Fibroblast of skin of left quadriceps (primary cell): ENCODE measurements around the gene FBXL7.

Experiments used
- DNase-seq, 2 experiments: peaks; one replicate each; pipeline ENCODE4 v3.0.0-alpha.2; 2013; ENCODE audit warnings: low read depth in 2 of 2

Gene FBXL7

DNA sequence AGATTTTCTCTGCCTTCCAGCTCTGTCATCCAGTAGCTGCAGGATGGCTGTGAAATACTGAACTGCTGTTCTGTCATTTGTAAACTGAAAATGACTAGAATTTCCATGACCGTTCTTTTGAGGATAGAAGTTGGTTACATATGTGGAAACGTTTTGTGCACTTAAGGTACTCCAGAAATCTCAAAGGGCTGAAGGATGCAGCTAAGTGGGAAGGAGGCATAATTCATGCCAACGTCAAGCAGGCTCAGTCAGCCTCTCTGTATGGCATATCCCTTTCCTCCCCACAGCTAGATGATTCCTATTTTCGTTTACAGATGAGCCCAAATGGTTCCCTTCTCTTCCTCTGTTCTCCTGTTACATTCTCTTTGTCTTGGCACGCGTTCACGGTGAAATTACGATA lies 257.6 kb downstream of the FBXL7 start:
- DNase-seq, result no peak

DNA sequence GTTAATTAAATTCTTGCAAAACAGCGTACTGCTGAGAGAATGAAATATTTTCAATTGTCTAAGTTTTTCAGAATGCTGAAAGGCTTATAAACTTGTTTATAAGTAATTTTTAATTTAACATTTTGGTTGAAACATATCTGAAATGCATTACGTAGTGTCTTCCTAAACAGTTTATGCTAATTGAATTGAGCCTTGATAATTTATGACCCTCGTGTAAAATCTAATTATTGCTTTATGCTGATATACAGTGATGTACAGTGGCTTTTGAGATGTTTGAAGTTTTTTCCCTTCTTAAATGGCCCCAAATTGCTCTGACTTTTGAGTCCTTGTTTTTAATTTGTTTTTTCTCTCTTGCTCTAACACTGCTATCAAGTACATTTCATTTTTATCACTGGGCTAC lies 262.7 kb downstream of the FBXL7 start:
- DNase-seq, result no peak

DNA sequence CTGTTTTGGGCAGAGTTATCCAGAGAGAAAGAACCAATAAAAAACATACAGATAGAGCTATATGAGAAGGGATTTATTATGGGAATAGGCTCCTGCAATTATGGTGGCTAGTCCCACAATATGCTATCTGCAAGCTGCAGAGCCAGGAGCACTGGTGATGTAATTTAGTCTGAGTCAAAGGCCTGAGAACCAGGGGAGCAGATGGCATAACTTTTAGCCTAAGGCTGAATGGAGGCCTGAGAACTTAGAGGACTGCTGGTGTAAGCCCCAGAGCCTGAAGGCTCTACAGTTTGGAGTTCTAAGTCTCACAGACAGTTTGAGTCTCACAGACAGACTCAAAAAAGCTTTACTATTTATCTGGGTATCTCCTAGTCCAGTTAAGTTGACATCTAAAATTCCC lies 263.8 kb downstream of the FBXL7 start:
- DNase-seq, result no peak

DNA sequence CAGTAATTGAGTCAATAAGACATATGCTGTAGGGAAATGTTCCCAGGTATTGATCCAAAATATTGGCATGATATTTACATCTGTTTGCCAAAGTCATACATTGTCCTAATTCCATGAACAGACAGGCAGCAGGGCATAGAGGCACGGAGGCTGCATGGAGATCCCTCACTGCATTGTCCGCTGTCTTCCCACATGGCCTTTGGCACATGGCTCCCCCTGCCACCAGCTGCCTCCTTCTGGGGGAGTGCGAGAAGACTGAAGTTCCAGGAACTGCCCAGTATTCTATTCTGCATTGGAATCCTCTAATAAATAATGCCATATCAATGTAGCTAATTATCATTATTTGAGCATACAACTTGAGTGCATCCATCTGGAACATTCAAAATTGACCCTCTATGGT lies 269.0 kb downstream of the FBXL7 start:
- no peak for DNase-seq

DNA sequence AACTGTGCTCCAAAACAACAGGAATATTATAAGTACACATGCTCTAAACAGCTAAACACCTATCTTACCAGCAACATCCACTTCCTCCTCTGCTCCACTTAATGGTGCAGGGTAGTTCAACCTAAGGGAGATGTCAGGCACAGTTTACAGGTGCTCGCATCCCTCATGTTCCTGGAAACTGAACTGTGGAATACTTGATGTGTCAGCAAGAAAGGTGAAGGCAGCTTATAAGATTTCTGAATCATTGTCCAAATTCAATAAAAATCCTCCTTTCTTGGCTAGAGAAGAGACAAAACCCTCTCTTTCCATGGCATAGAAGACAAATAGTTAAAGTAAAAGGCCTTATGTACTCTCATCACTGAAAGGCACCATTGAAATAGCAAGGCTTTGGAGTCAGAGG lies 272.2 kb downstream of the FBXL7 start:
- no peak for DNase-seq

DNA sequence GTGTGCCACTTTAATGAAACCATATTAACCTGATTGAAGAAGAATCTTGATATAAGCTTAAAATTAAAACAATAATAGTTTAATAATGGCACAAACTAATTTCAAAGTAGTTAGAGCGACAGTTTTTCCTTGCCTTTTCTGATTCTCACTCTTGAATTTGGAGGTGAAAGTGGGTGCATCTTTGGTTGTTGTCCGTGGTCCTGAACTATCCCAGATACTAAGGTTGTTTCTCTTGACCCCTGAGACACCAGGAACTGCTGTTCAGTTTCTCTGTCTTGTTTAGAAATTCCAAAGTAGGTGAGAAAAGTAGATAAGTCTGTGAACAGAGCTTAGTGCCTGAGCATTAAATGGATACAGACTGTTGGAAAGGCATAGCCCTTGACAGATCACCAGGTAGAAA lies 274.7 kb downstream of the FBXL7 start:
- no peak for DNase-seq

DNA sequence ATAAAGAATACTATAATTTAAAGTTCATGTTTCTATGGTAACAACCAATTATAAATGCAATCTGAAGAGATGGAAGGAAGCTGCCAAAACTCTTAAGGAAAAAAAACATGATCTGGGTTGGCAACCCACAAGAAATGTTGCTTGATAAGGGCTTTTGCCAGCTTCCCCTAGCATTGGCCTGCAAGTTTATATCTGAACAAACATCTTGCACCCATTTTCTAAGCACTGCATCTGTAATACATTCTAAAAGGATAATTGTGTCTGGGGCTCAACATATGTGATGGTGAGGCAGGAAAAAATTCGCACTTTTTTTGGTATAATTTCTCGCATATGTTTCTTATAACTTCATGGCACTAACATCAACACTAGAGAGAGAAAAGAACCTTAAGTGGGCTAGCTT lies 276.4 kb downstream of the FBXL7 start:
- no peak for DNase-seq

DNA sequence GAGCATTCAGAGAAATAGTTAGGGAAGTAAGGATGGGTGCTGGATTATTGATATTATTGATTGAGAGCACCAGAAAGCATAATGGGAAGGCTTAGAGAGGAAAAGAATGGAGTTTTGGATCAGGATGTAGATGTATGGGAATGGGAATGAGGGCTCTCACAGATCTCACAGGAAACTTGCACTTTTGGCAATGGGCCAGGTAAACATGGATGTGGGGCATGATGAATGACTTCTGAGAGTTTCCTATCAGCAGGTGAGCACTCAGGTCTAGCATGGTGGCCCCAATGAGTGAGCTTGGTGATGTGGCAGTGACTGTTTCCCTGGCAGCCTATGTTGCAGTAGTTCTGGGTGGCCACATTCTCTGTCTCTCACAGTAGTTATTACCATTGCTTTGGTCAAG lies 283.8 kb downstream of the FBXL7 start:
- DNase-seq, result no peak

DNA sequence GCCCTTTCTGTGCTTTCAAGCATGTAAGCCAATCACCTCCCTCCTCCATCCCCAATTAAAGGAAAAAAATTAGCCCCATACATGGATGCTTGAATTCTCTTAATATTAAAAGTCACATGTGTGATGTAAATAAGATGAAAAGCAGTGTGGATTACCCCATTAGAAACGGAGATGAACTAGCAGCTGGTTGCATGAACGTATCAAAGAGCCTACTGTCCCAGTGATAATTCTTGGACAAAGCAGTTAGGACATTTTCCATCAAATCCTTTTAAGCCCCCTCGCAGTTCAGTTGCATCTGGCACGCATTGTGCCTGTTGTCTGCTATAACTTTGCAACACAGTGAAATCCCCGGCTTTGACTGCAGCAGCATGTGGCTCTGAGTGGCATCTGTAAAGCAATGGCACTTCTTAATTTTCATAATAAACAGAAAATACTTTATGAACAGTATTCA lies 285.6 kb downstream of the FBXL7 start:
- no peak for DNase-seq

DNA sequence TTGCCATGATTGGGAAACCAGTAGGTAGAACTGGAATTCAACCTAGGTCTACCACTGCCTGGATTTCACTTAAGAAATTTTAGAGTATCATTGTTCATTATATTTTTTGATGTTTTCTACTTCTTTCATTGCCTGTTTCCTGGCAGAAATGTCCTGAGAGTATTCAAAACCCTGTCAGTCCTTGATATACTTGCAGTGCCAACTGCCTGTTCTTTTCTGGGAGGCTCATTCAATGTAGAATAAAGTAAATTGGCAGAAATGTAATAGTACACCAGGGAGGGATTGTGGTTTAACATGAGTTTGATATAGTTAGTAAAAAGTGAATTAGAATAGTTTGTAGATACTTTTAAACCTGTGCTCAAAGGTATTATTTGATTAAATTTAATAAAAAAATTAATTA lies 286.3 kb downstream of the FBXL7 start:
- DNase-seq, result no peak

DNA sequence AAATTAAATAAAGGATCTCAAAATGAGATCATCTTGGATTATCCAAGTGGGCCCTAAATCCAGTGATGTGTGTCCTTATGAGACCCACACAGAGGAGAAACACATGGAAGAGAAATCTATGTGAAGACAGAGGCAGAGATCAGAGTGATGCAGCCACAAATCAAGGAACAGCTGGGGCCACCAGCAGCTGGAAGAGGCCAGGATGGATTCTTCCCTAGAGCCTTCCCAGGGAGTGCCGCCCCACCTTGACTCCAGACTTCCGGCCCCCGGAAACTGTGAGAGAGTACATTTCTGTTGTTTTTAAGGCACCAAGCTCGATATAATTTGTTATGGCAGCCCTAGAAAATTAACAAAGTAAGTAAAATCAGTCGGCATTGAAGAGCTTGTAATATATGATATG lies 286.9 kb downstream of the FBXL7 start:
- DNase-seq, result no peak

DNA sequence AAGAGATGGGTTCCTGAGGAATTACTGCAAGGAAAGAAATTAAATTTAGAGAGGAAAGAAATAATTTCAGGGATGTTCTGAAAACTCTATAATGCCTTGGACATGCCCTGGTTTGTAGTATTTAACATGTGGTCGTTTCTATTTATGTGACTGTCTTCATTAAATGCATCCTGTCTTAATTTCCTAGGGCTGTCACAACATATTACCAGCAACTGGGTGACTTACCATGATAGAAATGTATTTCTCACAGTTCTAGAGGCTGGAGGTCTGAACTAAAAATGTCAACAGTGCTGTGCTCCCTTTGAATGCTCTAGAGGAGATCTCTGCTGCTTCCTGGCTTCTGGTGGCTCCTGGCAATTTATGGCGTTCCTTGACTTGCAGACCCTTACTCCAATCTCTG lies 287.7 kb downstream of the FBXL7 start:
- DNase-seq, result no peak

DNA sequence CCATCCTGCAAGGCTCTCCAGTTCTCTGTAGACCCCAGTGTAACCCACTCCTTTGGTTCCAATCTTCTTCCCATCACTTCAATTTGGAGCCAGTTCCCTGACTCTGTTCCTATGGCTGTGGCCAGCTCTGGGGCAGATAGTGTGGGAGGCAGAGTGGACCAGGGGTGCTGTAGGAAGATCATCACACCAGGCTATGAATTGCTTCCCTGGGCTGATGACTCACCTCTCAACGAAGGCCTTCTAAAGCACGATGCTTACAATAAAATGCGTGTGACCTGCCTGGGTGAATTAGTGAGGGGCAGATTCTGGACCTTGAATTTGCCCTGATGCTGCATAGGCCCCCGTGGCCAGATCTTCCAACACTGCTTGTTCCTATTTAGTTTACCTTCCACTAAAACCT lies 289.7 kb downstream of the FBXL7 start:
- no peak for DNase-seq

DNA sequence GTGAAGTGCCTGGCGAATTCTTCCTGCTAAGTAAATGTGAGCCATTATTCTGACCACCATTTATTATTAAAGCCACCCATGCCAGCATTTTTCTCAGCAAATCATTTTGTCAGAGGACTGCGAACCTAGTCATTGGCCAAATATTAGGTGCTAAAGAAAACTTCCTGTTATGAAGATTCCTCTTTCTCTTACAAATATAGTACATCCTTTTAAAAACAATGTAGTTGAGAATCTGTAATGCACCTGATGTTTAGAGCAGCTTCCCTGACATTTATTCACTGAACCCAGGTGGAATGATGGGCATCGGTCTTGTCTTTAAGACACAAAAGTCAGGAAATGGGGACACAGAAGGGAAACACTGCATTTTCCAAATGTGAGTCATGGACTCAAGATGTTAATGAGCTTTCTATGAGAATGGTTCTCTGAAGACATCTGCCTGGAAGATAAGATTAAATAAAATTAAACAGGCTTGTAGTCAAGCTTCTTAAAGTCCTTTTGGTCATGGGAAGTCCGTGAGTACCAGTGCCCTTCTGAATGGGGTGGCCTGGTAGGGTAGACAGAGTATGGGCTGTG lies 290.6 kb downstream of the FBXL7 start:
- no peak for DNase-seq

DNA sequence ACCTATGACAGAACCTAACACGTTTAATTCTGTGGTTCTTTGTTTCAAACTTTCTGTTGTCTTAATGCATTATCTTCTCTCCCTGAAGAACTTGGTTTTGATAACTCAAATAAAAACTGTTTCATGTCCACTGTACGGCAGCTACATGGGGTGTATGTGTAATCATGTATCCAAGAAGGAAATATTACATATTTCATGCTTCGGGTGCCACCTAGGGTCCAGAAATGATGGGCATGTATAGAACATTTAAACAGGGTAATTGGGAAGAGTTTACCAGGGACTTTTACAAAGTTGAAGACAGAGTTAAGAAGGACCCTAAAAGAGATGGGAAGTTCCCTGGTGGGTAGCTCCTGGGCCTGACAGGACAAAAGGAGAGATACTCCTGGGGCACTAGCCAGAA lies 291.3 kb downstream of the FBXL7 start:
- DNase-seq, result no peak

DNA sequence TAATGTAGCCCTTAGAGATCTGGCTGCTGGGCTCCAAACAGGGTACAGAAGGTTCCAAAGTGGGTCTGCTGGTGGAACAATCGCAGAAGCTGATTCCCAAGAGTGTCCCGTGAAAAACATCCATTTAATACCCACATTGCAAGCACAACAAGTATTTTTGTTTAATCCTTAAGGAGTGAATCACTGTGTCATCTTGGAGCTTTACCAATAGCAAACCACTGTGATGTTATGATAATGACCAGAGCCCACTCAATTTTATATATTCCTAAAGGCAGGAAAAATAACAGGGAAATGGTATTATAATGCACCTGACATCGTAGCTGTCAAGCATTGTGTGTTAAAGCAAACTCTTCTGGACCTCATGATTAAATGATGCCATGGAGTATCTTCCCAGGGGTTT lies 291.9 kb downstream of the FBXL7 start:
- peak; percentile 17 to 23 for DNase-seq

DNA sequence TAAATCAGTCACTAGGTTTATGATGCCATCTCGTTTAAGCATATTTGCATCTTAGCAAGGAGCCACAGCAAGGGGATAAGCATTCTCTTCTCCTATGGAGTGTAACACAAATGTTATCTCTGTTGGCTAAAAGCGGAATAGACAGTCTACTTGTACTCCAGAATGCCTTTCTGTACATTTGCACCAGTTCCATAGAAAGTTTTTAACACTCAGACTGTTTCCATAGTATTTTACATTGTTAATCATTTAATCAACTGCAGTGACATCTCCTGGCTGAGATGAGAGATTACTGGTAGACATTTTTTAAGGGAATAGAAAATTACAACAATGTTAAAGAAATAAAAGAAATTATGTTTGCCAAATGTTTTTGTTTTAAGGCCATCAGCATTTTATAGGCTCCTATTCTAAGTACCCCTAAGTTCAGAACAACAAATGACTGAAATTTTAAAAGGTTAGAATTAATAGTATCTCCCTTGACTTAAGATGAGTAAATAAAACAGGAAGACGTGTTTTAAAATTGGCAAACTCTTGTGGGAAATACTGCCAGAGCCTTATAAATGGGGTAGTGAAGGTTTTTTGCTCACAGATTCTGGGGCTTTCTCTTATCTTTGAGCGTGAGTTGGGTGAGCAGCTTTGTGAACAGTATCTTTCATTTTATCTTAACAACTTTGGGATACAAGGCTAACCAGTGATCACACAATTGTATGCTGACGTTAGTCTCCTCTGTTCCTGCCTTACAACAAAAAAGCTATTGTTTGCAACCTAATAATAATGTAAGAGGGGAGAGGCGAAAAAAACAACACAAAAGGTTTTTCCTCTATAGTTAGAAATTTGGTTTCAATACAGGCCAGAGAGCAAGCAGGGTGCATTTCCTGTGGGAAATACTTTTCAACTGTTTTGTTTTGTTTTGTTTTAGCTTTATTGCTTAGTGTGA lies 294.3 kb downstream of the FBXL7 start:
- peak in 1 of 2 experiments; percentile 22 for DNase-seq

DNA sequence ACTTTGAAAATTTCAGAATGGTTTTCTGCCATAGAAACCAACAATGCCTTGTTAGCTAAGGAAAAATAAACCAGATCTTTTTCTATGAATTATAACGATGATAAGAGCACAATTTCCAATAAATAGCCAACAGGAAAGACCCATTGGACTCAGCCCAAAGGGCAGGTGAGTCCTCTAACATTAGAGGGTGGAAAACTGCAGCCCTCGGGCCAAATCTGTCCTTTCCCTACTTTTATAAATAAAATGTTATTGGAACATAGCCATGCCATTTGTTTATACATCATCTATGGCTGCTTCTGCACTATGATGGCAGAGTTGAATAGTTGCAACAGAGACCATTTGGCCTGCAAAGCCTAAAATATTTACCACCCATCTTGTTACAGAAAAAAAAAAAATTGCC lies 296.1 kb downstream of the FBXL7 start:
- DNase-seq, result no peak

DNA sequence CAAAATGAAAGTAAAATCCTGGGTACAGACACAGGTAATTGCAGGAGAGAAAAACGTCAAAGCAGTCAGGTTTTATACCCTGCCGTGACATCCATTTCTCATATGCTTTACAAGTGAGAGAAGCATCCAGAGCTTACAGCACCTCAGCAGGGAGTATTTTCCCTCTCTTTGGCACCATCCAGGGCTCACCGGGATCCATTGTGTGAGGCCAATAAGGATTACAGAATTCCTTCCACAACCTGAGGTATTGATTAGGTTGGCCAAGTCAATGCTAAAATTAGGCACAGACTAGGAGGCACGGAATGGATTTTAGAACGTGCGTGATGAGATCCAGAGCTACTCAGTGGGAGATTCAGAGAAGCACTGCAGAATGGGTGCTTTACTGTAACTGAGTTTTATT lies 296.6 kb downstream of the FBXL7 start:
- DNase-seq, result no peak

DNA sequence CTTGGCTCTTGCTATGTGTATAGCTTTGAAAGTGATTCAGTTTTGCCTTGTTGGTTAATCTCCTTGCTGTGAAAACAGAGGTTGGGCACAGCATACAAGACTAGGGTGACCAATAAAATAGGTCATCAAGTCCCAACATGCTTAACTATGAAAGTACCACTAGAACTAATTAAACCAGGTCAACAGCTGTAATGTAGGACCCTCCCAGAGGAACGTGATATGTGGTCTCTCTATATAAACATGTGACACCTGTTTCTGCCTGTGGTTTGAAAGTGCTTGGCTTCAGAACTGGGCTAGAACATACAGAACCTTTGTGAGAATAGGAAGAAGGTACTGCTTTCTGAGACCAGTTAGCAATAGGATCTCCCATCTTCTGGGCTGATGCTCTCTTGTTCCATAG lies 297.1 kb downstream of the FBXL7 start:
- DNase-seq, result no peak

DNA sequence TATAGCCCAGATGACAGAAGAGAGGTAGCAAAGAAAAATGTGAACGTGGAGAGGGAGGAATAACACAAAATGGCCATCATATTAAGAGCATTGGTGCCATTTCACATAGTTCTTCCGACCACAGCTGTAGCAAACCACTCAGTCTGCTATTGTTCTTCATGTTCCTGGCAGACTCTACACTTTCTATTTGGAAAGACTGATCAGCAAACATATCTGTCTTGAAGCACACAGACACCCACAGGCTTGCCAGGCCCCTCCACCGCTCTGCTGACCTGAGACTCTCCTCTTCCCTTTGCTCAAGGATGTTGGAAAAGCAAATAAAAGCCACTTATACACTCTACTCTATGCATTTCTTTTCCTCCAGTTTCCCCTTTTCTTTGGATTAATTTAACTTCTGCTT lies 298.0 kb downstream of the FBXL7 start:
- no peak for DNase-seq

DNA sequence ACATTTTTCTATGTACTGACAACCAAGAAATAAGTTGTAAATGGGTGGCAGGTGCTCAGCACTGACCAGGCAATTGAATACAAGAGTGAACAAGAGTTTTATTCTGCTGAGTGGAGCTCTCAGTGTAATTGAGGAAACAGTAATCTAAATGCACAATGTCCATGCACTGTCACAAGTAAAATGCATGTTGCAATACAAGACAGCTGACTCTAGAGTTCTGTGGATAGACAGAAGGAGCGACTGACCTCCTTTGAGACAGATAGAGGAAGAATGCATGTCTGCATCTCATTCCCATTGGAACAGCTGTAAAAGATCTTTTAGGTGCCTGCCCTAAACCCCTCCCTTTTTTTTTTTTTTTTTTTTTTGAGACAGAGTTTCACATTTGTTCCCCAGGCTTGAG lies 299.0 kb downstream of the FBXL7 start:
- DNase-seq, result no peak

DNA sequence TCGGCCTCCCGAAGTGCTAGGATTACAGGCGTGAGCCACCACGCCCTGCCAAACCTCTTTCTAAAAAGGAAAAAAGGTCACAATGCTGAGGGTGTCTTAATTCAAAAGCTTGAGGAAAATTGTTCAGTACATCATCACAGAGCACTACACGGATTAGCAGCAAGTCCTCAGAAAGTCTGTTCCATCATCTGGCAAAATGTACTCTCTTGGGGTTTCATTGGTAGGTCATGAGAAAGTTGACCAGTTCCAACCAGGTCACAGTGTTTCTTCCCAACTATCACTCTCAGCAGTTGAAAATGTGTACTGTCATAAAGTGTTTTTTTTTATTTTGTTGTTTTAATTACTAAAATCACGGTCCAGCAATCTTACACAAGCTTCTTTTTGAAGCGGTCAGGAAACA lies 299.6 kb downstream of the FBXL7 start:
- DNase-seq, result no peak

DNA sequence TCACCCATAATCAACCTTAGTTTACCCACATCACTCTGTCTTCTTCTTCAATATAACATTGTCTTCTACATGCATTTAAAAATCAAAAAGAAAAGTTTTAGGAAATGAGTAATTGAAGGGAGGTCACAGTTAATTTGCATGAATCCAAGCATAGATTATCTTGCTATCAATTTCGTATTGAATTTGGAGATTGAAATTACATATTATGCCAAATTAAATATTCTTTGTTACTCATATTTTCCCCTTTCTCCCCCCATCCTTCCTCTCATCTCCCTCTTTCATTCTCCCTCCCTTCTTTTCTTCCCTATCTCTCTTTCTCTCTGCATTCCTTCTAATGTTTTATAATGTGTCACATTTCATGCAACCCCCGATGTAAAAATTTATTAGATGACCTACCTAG lies 303.3 kb downstream of the FBXL7 start:
- no peak for DNase-seq
